Measurements from ENCODE around the gene DACT3. TPM values are rescaled to one million over a fixed set of nuclear protein-coding genes. Genes with fewer than 3 reads are reported as not detected.

The DACT3 gene
- total and polyA plus RNA-seq, 2 of the 4 experiments (the other 2 are of a cell fraction), result 1.6 to 4.9 TPM

DNA sequence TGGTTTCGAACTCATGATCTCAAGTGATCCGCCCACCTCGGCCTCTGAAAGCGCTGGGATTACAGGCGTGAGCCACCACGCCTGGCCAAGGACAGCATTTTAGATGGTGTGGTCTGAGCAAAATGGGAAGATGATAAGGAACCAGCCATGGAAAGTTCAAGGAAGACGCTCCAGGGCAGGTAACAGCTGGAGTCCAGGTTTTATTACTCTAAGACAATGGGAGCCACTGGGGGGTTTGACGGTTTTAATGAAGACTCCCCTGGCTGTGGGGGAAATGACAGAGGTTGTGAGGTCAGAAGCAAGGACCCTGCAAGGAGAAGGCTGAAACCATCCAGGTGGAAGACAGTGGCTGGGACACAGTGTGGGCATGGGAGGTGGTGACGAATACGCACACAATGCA lies 35.1 kb upstream of the DACT3 start:
- Histone ChIP-seq H3K36me3 (ENCODE audit: control insufficient read depth, insufficient read depth, low read length) (peaks cover 74% of the 10 kb centered on the region), H2BK120ac (ENCODE audit: low read depth, low read length) (no peak overlapping the region), H2AK9ac (replicated peaks; ENCODE audit: low read depth, low read length, poor library complexity) (no peak overlapping the region), H2BK20ac (ENCODE audit: low read depth, low read length) (no peak overlapping the region), H3K18ac (ENCODE audit: low read depth, low read length) (no peak overlapping the region), H3K79me1 (ENCODE audit: low read depth in 1 of 2, low read length in 2 of 2) (peaks cover 0 to 19% of the 10 kb centered on the region in 2 experiments; a peak in 3 of 4 replicates), H3K14ac (replicated peaks; ENCODE audit: low read depth, low read length) (no peak overlapping the region), H3K4me1 (ENCODE audit: control insufficient read depth, insufficient read depth, low read length) (no peaks in the 10 kb centered on the region), H3K9ac (ENCODE audit: low read depth, low read length) (no peak overlapping the region), H4K5ac (ENCODE audit: low read depth, low read length) (no peak overlapping the region), H3K9me3 (ENCODE audit: control insufficient read depth, insufficient read depth, low read length) (no peaks in the 10 kb centered on the region), H3K4me2 (ENCODE audit: low read depth, low read length) (no peak overlapping the region), H3K27ac (ENCODE audit: insufficient read depth, low read length) (no peak overlapping the region), H4K91ac (ENCODE audit: insufficient read depth, low read depth, low read length) (no peak overlapping the region), H3K23ac (ENCODE audit: low read depth, low read length) (no peak overlapping the region), H2BK5ac (ENCODE audit: low read depth, low read length, poor library complexity, severe bottlenecking) (no peak overlapping the region), H3K56ac (ENCODE audit: extremely low read depth, insufficient read depth, low read length) (no peak overlapping the region), H2BK15ac (ENCODE audit: low read depth, low read length) (no peak overlapping the region), H2AFZ (replicated peaks; ENCODE audit: low read length, poor library complexity) (no peak overlapping the region), H4K20me1 (ENCODE audit: insufficient read depth, low read length) (peaks cover 19% of the 10 kb centered on the region; the same call in 1 of the 2 replicates), H4K8ac (ENCODE audit: low read depth in 2 of 2, low read length in 2 of 2) (no peak overlapping the region), H2AK5ac (ENCODE audit: low read depth, low read length) (no peak overlapping the region), H3K4ac (ENCODE audit: low read depth, low read length) (no peak overlapping the region), H3K4me3 (ENCODE audit: insufficient read depth, low read depth, low read length) (no peak overlapping the region), H3K27me3 (ENCODE audit: control insufficient read depth, insufficient read depth, low read length) (no peaks in the 10 kb centered on the region), H3K9me1 (ENCODE audit: insufficient read depth, low read length) (0 out of 2 replicates have a peak, but pooled peaks cover 8% of the 10 kb centered on the region)
- no TSS peak for BruUV-seq (replicated peaks)
- intact Hi-C loops (cut with micrococcal nuclease) (no loop called here), in situ Hi-C loops (cut with MboI; ENCODE audit: low sequenced_read_pairs) (no loop called here), dilution Hi-C loops (cut with HindIII; ENCODE audit: low sequenced_read_pairs, unreplicated experiment) (no loop called here)
- ChIA-PET CTCF (no interaction called here), POLR2A (ENCODE audit: unreplicated experiment) (no interaction called here)
- 100% methylated on average over 3 of the region's 10 CpGs; no CpG with 5 or more reads in 1 of the 2 experiments for WGBS, 2 experiments (ENCODE audit: extremely low coverage in 2 of 2, insufficient read length in 1 of 2)
- no peak for ATAC-seq (ENCODE audit: low read depth)
- no peak for DNase-seq
- TF ChIP-seq POLR2A (IDR thresholded peaks at IDR 0.05; ENCODE audit: low read depth, low read length), result no peak
- TF ChIP-seq, protein P1, sequence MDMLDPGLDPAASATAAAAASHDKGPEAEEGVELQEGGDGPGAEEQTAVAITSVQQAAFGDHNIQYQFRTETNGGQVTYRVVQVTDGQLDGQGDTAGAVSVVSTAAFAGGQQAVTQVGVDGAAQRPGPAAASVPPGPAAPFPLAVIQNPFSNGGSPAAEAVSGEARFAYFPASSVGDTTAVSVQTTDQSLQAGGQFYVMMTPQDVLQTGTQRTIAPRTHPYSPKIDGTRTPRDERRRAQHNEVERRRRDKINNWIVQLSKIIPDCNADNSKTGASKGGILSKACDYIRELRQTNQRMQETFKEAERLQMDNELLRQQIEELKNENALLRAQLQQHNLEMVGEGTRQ (IDR thresholded peaks at IDR 0.05; ENCODE audit: low read depth, low read length), result no peak
